HG03520 (cell line): ENCODE data around the gene BTBD2.

Source experiments
- ATAC-seq: cut with Tn5 transposase; IDR thresholded peaks from one replicate; pipeline ENCODE4 v1.9.1; 2021; ENCODE audit warnings: mild to moderate bottlenecking, moderate library complexity; ENCODE audit not compliant: unreplicated experiment

Gene BTBD2

GRCh38 chr19:1968279-1969175 is 47.0 kb downstream of the BTBD2 start:
- ATAC-seq: no peak

- no peak for ATAC-seq
These were observed 48.4 kb downstream of the BTBD2 start for GRCh38 chr19:1967087-1967608.

- no peak for ATAC-seq
These were observed 52.8 kb downstream of the BTBD2 start for GRCh38 chr19:1962674-1963073.

GRCh38 chr19:1961000-1961883 is 54.3 kb downstream of the BTBD2 start:
- ATAC-seq: no peak

GRCh38 chr19:1959928-1960589 is 55.5 kb downstream of the BTBD2 start:
- no peak for ATAC-seq

- no peak for ATAC-seq
These were observed 57.8 kb downstream of the BTBD2 start for GRCh38 chr19:1957562-1958248.

GRCh38 chr19:1956868-1957492 is 58.5 kb downstream of the BTBD2 start:
- no peak for ATAC-seq

GRCh38 chr19:1956122-1956494 is 59.4 kb downstream of the BTBD2 start:
- ATAC-seq: no peak

GRCh38 chr19:1955171-1956121 is 60.1 kb downstream of the BTBD2 start:
- ATAC-seq: no peak

GRCh38 chr19:1954532-1954933 is 61.0 kb downstream of the BTBD2 start:
- no peak for ATAC-seq

GRCh38 chr19:1953441-1954094 is 61.9 kb downstream of the BTBD2 start:
- ATAC-seq: no peak

- no peak for ATAC-seq
These were observed 62.5 kb downstream of the BTBD2 start for GRCh38 chr19:1953037-1953436.

GRCh38 chr19:1952635-1953034 is 62.9 kb downstream of the BTBD2 start:
- ATAC-seq: no peak

GRCh38 chr19:1950640-1951039 is 64.9 kb downstream of the BTBD2 start:
- no peak for ATAC-seq

- ATAC-seq: no peak
These were observed 66.0 kb downstream of the BTBD2 start for GRCh38 chr19:1949304-1950101.

GRCh38 chr19:1947651-1948209 is 67.8 kb downstream of the BTBD2 start:
- ATAC-seq: no peak

GRCh38 chr19:1945899-1946298 is 69.6 kb downstream of the BTBD2 start:
- no peak for ATAC-seq
